Endometrial microvascular endothelial cells (primary cell): Measurements from ENCODE around the gene SLC25A30. TPM values are rescaled to one million over a fixed set of nuclear protein-coding genes. Genes with fewer than 3 reads are reported as not detected.
"Not testable (repeated sequence)": the region's sequence is repeated elsewhere in the genome, so short reads cannot be mapped to it uniquely, and the experiment has no call there.

Experiments
- in situ Hi-C: cut with HindIII; loops from 2 replicates; pipeline ENCODE4 v1.10.0; 2017; ENCODE audit warnings: low sequenced_read_pairs, low pct_unique_long_range_greater_than_20kb; ENCODE audit errors: inconsistent ontology term
- total RNA-seq: library from RNA; depleted of rRNA; stranded (reverse); fragments of >200 nt; gene quantifications from one replicate; pipeline ENCODE4 v1.2.3, GENCODE V29; 2015; ENCODE audit errors: inconsistent ontology term

SLC25A30 gene
- total RNA-seq, 1 donor from 2014 or later, result 15.3 TPM

DNA sequence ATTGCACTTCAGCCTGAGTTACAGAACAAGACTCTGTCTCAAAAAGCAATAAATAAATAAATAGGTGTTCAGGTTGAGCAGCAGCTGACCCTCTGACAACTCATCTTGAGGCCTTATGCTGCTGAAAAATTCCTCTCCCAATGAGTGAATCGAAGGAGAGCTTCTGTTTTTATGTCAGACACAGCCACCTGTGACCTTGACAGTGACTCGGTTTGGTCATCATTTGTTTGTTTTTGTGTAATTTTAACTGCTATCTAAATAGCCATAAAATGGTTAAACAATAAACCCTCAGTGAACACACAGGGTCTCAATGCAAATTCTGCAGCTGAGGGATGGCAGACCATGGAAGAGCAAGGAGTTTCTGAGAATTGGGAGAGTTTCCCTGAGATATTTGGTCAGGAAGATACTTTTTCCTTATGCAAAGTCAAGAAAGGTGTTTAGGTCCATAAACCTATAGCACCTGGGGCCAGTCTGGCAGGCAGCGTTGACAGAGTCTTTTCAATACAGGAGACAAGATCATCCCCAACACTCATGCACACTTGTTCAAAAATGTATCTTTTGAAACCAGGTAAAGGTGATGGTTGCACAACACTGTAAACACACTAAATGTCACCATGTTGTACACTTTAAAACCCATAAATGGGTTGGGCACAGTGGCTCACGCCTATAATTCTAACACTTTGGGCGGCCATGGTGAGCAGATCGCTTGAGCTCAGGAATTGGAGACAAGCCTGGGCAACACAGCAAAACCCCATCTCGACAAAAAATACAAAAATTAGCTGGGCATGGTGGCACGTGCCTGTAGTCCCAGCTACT is 16.6 kb upstream of the SLC25A30 start:
- in situ Hi-C loops, result no loop called here

- in situ Hi-C loops, result no loop called here
Observed at GRCh38 chr13:45433381-45433790, 15.2 kb upstream of the SLC25A30 start.

DNA sequence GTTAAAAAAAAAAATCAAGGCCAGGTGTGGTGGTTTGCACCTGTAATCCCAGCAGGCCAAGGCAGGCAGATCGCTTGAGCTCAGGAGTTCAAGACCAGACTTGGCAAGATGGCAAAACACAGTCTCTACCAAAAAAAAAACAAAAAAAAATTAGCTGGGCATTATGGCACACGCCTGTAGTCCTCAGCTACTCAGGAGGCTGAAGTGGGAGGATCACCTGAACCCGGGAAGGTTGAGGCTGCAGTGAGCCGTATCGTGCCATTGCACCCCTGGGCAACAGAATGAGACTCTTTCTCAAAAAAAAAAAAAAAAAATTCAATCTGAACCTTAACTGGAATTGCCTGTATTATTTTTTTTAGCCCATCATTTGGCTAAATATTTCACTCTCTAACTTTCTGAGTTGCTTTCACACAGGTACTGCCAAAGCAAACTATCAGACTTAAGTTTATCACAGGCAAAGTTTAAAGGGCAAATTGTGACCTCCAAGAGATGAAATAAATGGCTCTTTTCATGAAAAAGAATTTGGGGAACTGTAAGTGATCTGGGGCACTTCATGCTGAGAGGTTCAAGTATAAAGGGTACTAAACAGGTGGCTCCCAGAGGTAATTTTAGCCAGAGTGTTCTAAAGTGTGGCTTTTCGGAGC is 14.7 kb upstream of the SLC25A30 start:
- in situ Hi-C loops, result no loop called here

DNA sequence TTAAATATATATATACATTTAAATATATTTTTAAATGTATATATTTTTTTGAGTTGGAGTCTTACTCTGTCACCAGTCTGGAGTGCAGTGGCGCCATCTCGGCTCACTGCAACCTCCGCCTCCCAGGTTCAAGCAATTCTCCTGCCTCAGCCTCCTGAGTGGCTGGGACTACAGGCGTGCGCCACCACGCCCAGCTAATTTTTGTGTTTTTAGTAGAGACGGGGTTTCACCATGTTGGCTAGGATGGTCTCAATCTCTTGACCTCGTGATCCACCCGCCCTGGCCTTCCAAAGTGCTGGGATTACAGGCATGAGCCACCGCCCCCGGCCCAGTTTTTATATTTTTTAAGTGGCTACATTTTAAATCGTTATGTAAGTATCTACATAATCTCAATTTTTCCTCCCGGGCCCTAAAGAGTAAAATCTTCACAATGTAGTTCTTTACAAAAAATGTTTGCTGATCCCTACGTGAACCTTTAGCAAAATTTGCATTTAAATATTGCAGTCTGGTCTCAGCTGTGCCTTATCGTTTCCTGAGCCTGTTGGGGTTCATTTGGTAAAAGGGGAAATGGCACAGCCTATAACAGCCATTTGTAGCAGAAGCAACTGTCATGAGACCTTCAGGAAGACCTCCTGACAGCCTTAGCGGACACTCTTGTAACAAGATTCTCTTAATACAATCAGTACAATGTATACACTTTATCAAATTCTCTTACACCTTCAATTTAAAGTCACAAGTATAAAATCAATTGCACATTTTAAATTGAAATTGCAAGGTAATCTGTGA is 8.1 kb upstream of the SLC25A30 start:
- in situ Hi-C loops, result not testable (repeated sequence)

DNA sequence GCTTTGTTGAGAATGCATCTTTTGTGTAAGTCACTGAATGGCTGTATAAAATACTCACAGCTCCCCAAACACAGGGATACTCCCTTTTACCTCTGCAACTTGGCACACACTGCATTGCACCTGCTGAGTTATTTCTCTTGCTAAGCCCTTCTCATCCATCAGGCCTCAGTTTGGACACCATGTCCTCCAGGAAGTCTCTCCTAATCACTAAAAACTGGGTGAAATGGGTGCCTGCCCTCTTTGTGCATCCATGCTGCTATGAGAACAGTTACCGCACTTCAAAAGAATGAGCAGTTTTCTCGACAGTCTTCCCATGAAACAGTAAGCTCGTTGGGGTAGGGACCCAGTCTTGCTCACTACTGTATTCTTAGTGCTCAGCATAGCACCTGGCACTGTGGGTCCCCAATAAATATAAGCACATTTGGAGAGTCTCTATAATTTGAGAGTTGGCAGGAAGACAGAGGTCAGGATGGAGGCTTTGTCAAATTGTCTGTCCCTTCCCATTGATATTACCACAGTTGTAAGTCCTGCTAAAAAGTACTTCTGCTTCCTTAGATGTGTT is 4.6 kb upstream of the SLC25A30 start:
- in situ Hi-C loops, result no loop called here

- in situ Hi-C loops, result no loop called here
Observed at GRCh38 chr13:45419945-45420344, 1.8 kb upstream of the SLC25A30 start.

DNA sequence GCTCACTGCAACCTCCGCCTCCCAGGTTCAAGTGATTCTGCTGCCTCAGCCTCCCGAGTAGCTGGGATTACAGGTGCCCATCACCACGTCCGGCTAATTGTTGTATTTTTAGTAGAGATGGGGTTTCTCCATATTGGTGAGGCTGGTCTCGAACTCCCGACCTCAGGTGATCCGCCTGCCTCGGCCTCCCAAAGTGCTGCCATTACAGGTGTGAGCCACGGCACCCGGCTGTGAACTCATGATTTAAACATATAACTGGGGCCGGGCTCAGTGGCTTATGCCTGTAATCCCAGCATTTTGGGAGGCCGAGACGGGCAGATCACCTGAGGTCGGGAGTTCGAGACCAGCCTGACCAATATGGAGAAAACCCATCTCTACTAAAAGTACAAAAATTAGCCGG is 1.2 kb upstream of the SLC25A30 start:
- in situ Hi-C loops, result not testable (repeated sequence)

- in situ Hi-C loops, result no loop called here
Observed at GRCh38 chr13:45416516-45417128, 1.6 kb downstream of the SLC25A30 start.

- in situ Hi-C loops, result no loop called here
Observed at GRCh38 chr13:45415112-45415511, 3.1 kb downstream of the SLC25A30 start.

GRCh38 chr13:45413826-45414307 is 4.3 kb downstream of the SLC25A30 start:
- in situ Hi-C loops, result no loop called here

DNA sequence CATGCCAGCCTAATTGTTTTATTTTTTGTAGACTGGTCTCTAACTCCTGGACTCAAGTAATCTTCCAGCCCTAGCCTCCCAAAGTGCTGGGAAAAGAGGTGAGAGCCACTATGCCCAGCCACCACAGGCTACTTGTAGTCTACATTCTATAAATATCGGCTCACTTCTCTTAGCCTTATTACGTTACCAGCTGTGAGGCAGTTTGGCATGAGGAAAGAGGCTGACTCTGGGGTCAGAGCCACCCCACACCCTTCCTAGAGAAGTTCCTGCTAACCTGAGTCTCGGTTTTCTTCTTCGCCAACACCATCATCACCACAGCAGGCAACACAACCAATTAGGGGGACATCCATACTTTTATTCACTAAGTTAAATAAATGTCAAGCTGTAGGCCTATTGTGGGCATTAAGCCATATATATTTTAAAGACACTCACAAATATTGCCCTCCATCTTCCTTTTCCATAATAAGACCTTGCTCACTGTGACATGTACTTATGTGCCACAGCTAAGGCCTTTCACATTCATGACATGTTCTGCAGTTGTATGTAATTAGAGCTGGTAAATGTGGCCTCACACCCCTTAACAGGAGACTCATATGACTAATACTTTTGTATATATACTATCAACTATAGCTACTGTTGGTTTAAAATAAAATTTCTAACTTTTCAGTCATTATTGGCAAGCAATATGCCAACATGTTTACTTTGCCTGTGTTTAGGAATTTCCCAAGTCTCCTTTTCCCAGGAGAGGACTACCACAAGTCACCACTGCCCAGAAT is 5.7 kb downstream of the SLC25A30 start:
- in situ Hi-C loops, result no loop called here

GRCh38 chr13:45411631-45412030 is 6.5 kb downstream of the SLC25A30 start:
- in situ Hi-C loops, result no loop called here

DNA sequence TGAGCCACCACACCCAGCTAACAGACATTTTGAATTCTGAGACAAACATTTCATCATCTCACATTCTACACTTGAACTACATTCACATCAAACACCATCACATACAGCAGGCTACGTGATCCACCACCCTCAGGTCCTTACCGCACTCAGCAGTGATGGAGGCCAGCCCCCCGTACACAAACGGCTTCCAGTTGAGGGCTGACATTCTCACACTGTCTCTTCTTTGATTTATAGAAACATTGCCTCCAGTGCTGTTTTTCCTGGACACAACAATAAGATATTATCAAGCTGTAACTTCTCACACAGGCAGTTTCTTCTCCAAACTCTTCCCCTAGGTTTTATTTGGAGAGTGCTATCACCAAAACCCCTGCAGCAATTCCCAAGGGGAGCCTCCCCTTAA is 7.0 kb downstream of the SLC25A30 start:
- in situ Hi-C loops, result no loop called here

GRCh38 chr13:45410466-45410865 is 7.7 kb downstream of the SLC25A30 start:
- in situ Hi-C loops, result no loop called here

DNA sequence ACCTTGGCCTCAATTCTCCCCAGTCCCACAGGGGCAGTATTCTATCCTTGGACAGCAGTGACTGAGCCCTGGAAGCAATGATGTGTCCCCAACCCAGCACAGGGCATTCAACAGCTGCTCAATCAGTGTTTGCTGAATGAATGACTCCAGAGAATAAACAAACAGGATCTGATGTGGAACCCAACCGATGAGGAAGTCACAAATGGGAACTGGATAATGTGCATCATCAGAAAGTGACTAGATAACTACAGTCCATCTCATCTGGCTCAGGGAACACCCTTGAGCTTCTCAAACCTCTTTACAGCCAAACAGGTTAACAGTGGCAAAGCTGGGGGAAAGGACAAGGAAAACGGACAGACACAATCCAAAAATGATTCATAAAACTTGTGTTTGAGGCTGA is 8.2 kb downstream of the SLC25A30 start:
- in situ Hi-C loops, result no loop called here

GRCh38 chr13:45406421-45406820 is 11.8 kb downstream of the SLC25A30 start:
- in situ Hi-C loops, result no loop called here

DNA sequence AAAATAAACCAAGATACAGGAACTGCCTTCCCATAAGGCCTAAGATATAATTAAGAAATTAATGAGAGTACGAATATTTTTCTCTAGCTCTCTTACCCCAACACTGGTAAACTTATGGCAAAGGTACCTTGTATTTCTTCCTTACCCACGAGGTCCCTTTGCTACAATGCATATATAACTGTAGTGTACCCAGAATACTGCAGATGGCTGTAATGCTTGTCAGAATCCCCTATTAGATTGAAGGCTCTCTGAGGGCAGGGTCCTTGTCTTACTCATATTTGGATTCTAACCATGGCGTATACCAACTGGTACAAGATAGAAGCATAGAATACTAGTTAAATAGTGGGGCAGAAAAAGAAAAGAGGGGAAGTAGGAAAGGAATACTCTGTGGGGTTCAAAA is 15.1 kb downstream of the SLC25A30 start:
- in situ Hi-C loops, result no loop called here

DNA sequence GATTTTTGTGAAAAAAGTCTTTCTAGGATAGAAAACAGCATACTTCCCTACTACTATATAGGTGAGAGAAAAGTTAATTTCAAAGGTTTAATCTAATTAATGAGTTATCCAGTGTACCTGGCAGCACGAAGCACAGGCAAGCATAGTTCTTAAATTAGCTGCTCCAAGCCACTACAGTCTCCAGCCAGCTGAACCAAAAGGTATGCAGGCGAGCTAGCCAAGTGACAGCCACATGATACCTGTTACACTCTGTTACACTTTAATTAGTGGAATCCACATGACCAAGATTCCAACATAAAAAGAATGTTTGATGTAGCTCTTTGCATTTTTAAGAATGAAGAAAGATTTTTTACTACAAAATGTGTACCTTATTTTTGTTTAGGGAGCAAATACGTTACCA is 15.5 kb downstream of the SLC25A30 start:
- in situ Hi-C loops, result no loop called here
